IPS-15b (cell line): Measurements from ENCODE around the gene SGIP1.

ENCODE experiments used
- H3K27me3 ChIP-seq: one replicate; pipeline ENCODE4 v1.6.1; 2013; ENCODE audit warnings: low read length; ENCODE audit not compliant: control insufficient read depth, insufficient read depth
- H3K36me3 ChIP-seq: one replicate; pipeline ENCODE4 v1.6.1; 2013; ENCODE audit warnings: low read length; ENCODE audit not compliant: control insufficient read depth, insufficient read depth
- H3K4me1 ChIP-seq: one replicate; pipeline ENCODE4 v1.6.1; 2013; ENCODE audit warnings: mild to moderate bottlenecking, low read length; ENCODE audit not compliant: control insufficient read depth, insufficient read depth
- H3K4me3 ChIP-seq: one replicate; pipeline ENCODE4 v1.5.1; 2013; ENCODE audit warnings: low read depth, low read length
- H3K9ac ChIP-seq: one replicate; pipeline ENCODE4 v1.6.1; 2013; ENCODE audit warnings: low read depth, mild to moderate bottlenecking, low read length
- H3K9me3 ChIP-seq: one replicate; pipeline ENCODE4 v1.6.1; 2013; ENCODE audit warnings: mild to moderate bottlenecking, low read length; ENCODE audit not compliant: control insufficient read depth, insufficient read depth

Gene SGIP1

GRCh38 chr1:66739401-66740157, 205.6 kb downstream of the SGIP1 start:
- Histone ChIP-seq H3K36me3 (no peaks in the 10 kb centered on the region), H3K4me3 (no peak overlapping the region), H3K9ac (no peak overlapping the region), H3K27me3 (no peaks in the 10 kb centered on the region), H3K9me3 (no peaks in the 10 kb centered on the region), H3K4me1 (no peaks in the 10 kb centered on the region)

GRCh38 chr1:66745451-66745850, 211.5 kb downstream of the SGIP1 start:
- Histone ChIP-seq H3K4me3 (no peak overlapping the region), H3K36me3 (no peaks in the 10 kb centered on the region), H3K27me3 (no peaks in the 10 kb centered on the region), H3K9me3 (no peaks in the 10 kb centered on the region), H3K9ac (no peak overlapping the region), H3K4me1 (no peaks in the 10 kb centered on the region)

- Histone ChIP-seq H3K4me1 (no peaks in the 10 kb centered on the region), H3K36me3 (no peaks in the 10 kb centered on the region), H3K27me3 (peaks cover 15% of the 10 kb centered on the region), H3K9ac (no peak overlapping the region), H3K4me3 (no peak overlapping the region), H3K9me3 (no peaks in the 10 kb centered on the region)
Measured at GRCh38 chr1:66747501-66747900, 213.5 kb downstream of the SGIP1 start.

- peaks cover 22% of the 10 kb centered on the region for H3K27me3 ChIP-seq
- H3K9me3 ChIP-seq = no peaks in the 10 kb centered on the region
- no peaks in the 10 kb centered on the region for H3K4me1 ChIP-seq
- no peaks in the 10 kb centered on the region for H3K36me3 ChIP-seq
- no peak overlapping the region for H3K4me3 ChIP-seq
- no peak overlapping the region for H3K9ac ChIP-seq
Measured at GRCh38 chr1:66750577-66750976, 216.6 kb downstream of the SGIP1 start.

- Histone ChIP-seq H3K9ac (no peak overlapping the region), H3K4me1 (no peaks in the 10 kb centered on the region), H3K36me3 (no peaks in the 10 kb centered on the region), H3K4me3 (no peak overlapping the region), H3K27me3 (peaks cover 22% of the 10 kb centered on the region), H3K9me3 (no peaks in the 10 kb centered on the region)
Measured at GRCh38 chr1:66751160-66751559, 217.2 kb downstream of the SGIP1 start.

- no peaks in the 10 kb centered on the region for H3K36me3 ChIP-seq
- peak within 1 kb of the TSS; percentile 70 for H3K9ac ChIP-seq
- no peaks in the 10 kb centered on the region for H3K4me1 ChIP-seq
- H3K9me3 ChIP-seq = no peaks in the 10 kb centered on the region
- peaks cover 22% of the 10 kb centered on the region for H3K27me3 ChIP-seq
- H3K4me3 ChIP-seq = peak within 1 kb of the TSS; percentile 79
Measured at GRCh38 chr1:66752000-66752592, 218.1 kb downstream of the SGIP1 start, which contains the start of gene DYNLT5. TSS of gene DYNLT5 (plus strand) at chr1:66752459. CDS start at chr1:66754659, 2,200 bp downstream.

GRCh38 chr1:66752671-66753371, 218.9 kb downstream of the SGIP1 start:
- Histone ChIP-seq H3K36me3 (no peaks in the 10 kb centered on the region), H3K9me3 (no peaks in the 10 kb centered on the region), H3K9ac (peak overlapping the region; percentile 70), H3K4me3 (peak overlapping the region; percentile 79), H3K27me3 (peaks cover 22% of the 10 kb centered on the region), H3K4me1 (no peaks in the 10 kb centered on the region)

- peaks cover 4% of the 10 kb centered on the region for H3K27me3 ChIP-seq
- no peak overlapping the region for H3K9ac ChIP-seq
- H3K4me1 ChIP-seq = no peaks in the 10 kb centered on the region
- no peaks in the 10 kb centered on the region for H3K9me3 ChIP-seq
- no peak overlapping the region for H3K4me3 ChIP-seq
- H3K36me3 ChIP-seq = no peaks in the 10 kb centered on the region
Measured at GRCh38 chr1:66757722-66758240, 223.8 kb downstream of the SGIP1 start.

GRCh38 chr1:66758241-66758755, 224.3 kb downstream of the SGIP1 start:
- Histone ChIP-seq H3K36me3 (no peaks in the 10 kb centered on the region), H3K4me1 (no peaks in the 10 kb centered on the region), H3K4me3 (no peak overlapping the region), H3K9ac (no peak overlapping the region), H3K9me3 (no peaks in the 10 kb centered on the region), H3K27me3 (no peaks in the 10 kb centered on the region)

GRCh38 chr1:66760506-66760905, 226.6 kb downstream of the SGIP1 start:
- H3K27me3 ChIP-seq = no peaks in the 10 kb centered on the region
- H3K4me1 ChIP-seq = no peaks in the 10 kb centered on the region
- H3K9me3 ChIP-seq = no peaks in the 10 kb centered on the region
- H3K4me3 ChIP-seq = no peak overlapping the region
- no peaks in the 10 kb centered on the region for H3K36me3 ChIP-seq
- H3K9ac ChIP-seq = no peak overlapping the region

GRCh38 chr1:66761221-66761620, 227.3 kb downstream of the SGIP1 start:
- no peaks in the 10 kb centered on the region for H3K4me1 ChIP-seq
- no peaks in the 10 kb centered on the region for H3K36me3 ChIP-seq

More at GRCh38 chr1:66761221-66761620, 227.3 kb downstream of the SGIP1 start:
- Histone ChIP-seq H3K27me3 (no peaks in the 10 kb centered on the region), H3K4me3 (no peak overlapping the region), H3K9me3 (no peaks in the 10 kb centered on the region), H3K9ac (no peak overlapping the region)
